Small intestine (tissue), 7 donors: ENCODE data around the gene UBE3B. TPM values are rescaled to one million over a fixed set of nuclear protein-coding genes. Genes with fewer than 3 reads are reported as not detected.

ENCODE experiments used
- DNase-seq, 2 donors: peaks; one replicate each; pipeline versions ENCODE4 v3.0.0 to v3.0.0-alpha.2; 2013
- FAIRE-seq: peaks from 2 replicates; lab custom pipeline; 2012; peaks lifted over from hg19 to GRCh38; lab: Jason Lieb, UNC
- H3K27ac ChIP-seq, 3 donors: one replicate each; pipeline ENCODE4 v1.5.1; 2013; ENCODE audit warnings: low read length in 2 of 3, mild to moderate bottlenecking in 2 of 3, control low read depth in 1 of 3, inconsistent platforms in 1 of 3, low read depth in 1 of 3, moderate library complexity in 1 of 3
- H3K27me3 ChIP-seq, 3 donors: one replicate each; pipeline ENCODE4 v1.6.1; 2013; ENCODE audit warnings: low read length in 3 of 3, inconsistent platforms in 1 of 3; ENCODE audit not compliant: control insufficient read depth in 3 of 3, insufficient read depth in 3 of 3
- H3K36me3 ChIP-seq, 3 donors: one replicate each; pipeline ENCODE4 v1.6.1; 2013; ENCODE audit warnings: low read length in 3 of 3, inconsistent platforms in 1 of 3, low read depth in 1 of 3, mild to moderate bottlenecking in 1 of 3, moderate library complexity in 1 of 3; ENCODE audit not compliant: control insufficient read depth in 3 of 3, insufficient read depth in 2 of 3
- H3K4me1 ChIP-seq, 3 donors: one replicate each; pipeline ENCODE4 v1.6.1; 2013; ENCODE audit warnings: low read length in 2 of 3, inconsistent platforms in 1 of 3, low read depth in 1 of 3, mild to moderate bottlenecking in 1 of 3, moderate library complexity in 1 of 3; ENCODE audit not compliant: control insufficient read depth in 3 of 3, insufficient read depth in 2 of 3
- H3K4me3 ChIP-seq, 3 donors: one replicate each; pipeline ENCODE4 v1.5.1; 2013; ENCODE audit warnings: low read length in 3 of 3, control low read depth in 1 of 3, inconsistent platforms in 1 of 3, low read depth in 1 of 3, mild to moderate bottlenecking in 1 of 3, moderate library complexity in 1 of 3
- H3K9me3 ChIP-seq, 2 donors: one replicate each; pipeline ENCODE4 v1.6.1; 2013; ENCODE audit warnings: low read depth in 1 of 2, low read length in 1 of 2; ENCODE audit not compliant: control insufficient read depth in 2 of 2, insufficient read depth in 1 of 2
- WGBS, 3 donors: extraction: QIAGEN DNeasy Blood & Tissue Kit; methylation state at CpG; one replicate each; pipeline ENCODE4 v1.1.7; 2013; 5-methylcytosine and 5-hydroxymethylcytosine counted together
- polyA plus RNA-seq, 4 donors: library from polyadenylated mRNA; stranded (reverse) in 3 of 4; unstranded in 1 of 4; fragments of 200-250 nt in 3 of 4; fragments of 120-200 nt in 1 of 4; gene quantifications; one replicate each; pipeline versions ENCODE4 v1.2.1 to v1.2.3, GENCODE V29; 2013
- donor health status: healthy with polysubstance abuse.
- donor health status: control.
- donor health status: control.
- donor health status: Bipolar disorder and iron deficiency.
- donor health status: healthy.

Gene UBE3B
- polyA plus RNA-seq, 4 donors, result 13.0 to 33.2 (median 13.3) TPM

- 74 to 87% (median 81%) methylated on average over 3 of the region's 3 CpGs for WGBS, 3 donors
- Histone ChIP-seq H3K9me3 (no peaks in the 10 kb centered on the region), H3K27me3 (no peaks in the 10 kb centered on the region), H3K27ac (no peak overlapping the region), H3K4me1 (peaks cover 0 to 13% (median 4%) of the 10 kb centered on the region in 3 donors), H3K4me3 (no peak overlapping the region), H3K36me3 (peaks cover 3 to 42% (median 11%) of the 10 kb centered on the region in 3 donors)
- no peak for DNase-seq
- FAIRE-seq, result no peak
These were observed 98.2 kb downstream of the UBE3B start for GRCh38 chr12:109575683-109576082.

- no peak for FAIRE-seq
These were observed 99.9 kb downstream of the UBE3B start for GRCh38 chr12:109577311-109577710.

DNA sequence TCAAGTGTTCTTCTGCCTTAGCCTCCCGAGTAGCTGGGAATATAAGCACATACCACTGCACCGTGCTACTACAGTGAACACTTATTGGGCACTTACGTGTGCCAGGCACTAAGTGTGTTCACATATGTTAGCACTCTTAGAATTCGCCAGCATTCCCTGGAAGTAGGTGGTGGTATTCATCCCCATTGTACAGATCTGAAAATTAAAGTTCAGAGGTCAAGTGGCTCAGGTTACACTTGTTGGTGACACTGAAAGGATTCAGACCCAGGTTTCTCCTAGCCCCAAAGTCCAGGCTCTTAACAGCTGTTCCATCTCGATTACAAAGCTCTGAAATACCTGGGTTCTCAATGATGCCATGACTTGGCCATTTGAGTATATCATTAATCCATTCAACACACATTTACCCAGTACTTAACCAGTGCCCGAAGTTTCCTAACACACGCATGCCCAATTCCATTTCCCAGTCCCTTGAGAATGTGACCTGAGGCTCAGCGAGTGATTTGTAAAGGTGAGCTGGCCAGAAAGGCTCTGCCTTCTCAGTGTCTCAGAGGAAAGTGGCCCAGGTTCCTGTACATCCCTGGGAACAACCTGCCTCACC is 101.0 kb downstream of the UBE3B start:
- H3K4me3 ChIP-seq, result no peak overlapping the region
- peaks cover 6 to 52% (median 14%) of the 10 kb centered on the region in 3 donors for H3K36me3 ChIP-seq
- 83 to 89% (median 86%) methylated on average over 8 of the region's 8 CpGs for WGBS, 3 donors
- DNase-seq (no peak), FAIRE-seq (no peak)
- no peak overlapping the region for H3K27ac ChIP-seq
- H3K27me3 ChIP-seq, result no peaks in the 10 kb centered on the region
- H3K4me1 ChIP-seq, result peaks cover 0 to 6% (median 0%) of the 10 kb centered on the region in 3 donors
- no peaks in the 10 kb centered on the region for H3K9me3 ChIP-seq

More at GRCh38 chr12:109577311-109577710, 99.9 kb downstream of the UBE3B start:
- H3K9me3 ChIP-seq, result no peaks in the 10 kb centered on the region
- H3K4me3 ChIP-seq, result no peak overlapping the region
- no peak overlapping the region for H3K27ac ChIP-seq
- peaks cover 3 to 49% (median 14%) of the 10 kb centered on the region in 3 donors for H3K36me3 ChIP-seq
- H3K27me3 ChIP-seq, result no peaks in the 10 kb centered on the region
- no peak for DNase-seq
- 85 to 100% (median 96%) methylated on average over 1 of the region's 1 CpG for WGBS, 3 donors
- peaks cover 0 to 11% (median 4%) of the 10 kb centered on the region in 3 donors for H3K4me1 ChIP-seq

- 85 to 94% (median 90%) methylated on average over 7 of the region's 7 CpGs for WGBS, 3 donors
- H3K36me3 ChIP-seq, result peaks cover 6 to 59% (median 14%) of the 10 kb centered on the region in 3 donors
- DNase-seq (no peak), FAIRE-seq (no peak)
- no peak overlapping the region for H3K27ac ChIP-seq
- no peaks in the 10 kb centered on the region for H3K9me3 ChIP-seq
- no peak overlapping the region for H3K4me3 ChIP-seq
- no peaks in the 10 kb centered on the region for H3K27me3 ChIP-seq
- peaks cover 0 to 2% (median 0%) of the 10 kb centered on the region in 3 donors for H3K4me1 ChIP-seq
These were observed 102.2 kb downstream of the UBE3B start for GRCh38 chr12:109579639-109580038.

GRCh38 chr12:109580272-109580671 is 102.8 kb downstream of the UBE3B start:
- WGBS, 3 donors, result 87 to 88% (median 87%) methylated on average over 8 of the region's 8 CpGs
- H3K36me3 ChIP-seq, result peaks cover 6 to 63% (median 14%) of the 10 kb centered on the region in 3 donors
- no peak overlapping the region for H3K4me3 ChIP-seq
- H3K4me1 ChIP-seq, result no peaks in the 10 kb centered on the region
- H3K27me3 ChIP-seq, result no peaks in the 10 kb centered on the region
- no peaks in the 10 kb centered on the region for H3K9me3 ChIP-seq
- H3K27ac ChIP-seq, result no peak overlapping the region
- FAIRE-seq (no peak), DNase-seq (no peak)

DNA sequence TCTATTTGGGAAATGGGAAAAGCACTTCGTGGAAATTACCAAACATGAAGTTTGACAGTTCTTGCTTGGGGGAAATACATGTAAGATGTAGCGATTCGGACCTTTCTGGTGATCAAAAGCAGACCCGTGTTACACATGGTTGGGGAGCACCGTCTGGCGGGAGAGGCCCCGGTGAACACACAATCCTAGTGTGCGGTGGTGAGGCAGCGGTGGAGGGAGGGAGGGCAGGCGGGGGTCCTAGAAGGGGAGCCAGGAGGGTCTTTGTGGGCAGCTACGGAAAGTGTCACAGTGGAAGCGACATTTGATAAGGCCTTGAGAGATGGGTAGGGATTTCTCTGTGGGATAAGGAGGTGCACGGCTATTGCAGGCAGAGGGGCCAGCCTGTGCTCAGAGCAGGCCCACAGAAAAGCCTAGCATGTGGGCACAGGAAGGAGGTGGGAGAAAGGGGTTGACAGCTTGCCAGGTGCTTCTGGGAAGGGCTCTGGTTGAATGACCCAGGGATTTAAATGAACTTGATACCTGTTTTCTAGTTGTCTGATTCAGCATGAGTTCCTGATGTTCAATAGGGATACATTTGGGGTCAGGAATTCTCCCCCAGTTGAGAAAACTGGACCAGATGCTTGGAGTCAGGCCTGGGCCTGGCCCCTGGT is 103.4 kb downstream of the UBE3B start:
- Histone ChIP-seq H3K4me3 (no peak overlapping the region), H3K9me3 (no peaks in the 10 kb centered on the region), H3K36me3 (peaks cover 6 to 63% (median 14%) of the 10 kb centered on the region in 3 donors), H3K27me3 (no peaks in the 10 kb centered on the region), H3K4me1 (no peaks in the 10 kb centered on the region), H3K27ac (no peak overlapping the region)
- DNase-seq, result no peak
- no peak for FAIRE-seq
- WGBS, 3 donors, result 93 to 94% (median 94%) methylated on average over 13 of the region's 13 CpGs

GRCh38 chr12:109581334-109581691 is 103.9 kb downstream of the UBE3B start:
- H3K27me3 ChIP-seq, result no peaks in the 10 kb centered on the region
- H3K27ac ChIP-seq, result no peak overlapping the region
- FAIRE-seq (no peak), DNase-seq (no peak)
- 87 to 97% (median 94%) methylated on average over 18 of the region's 18 CpGs for WGBS, 3 donors
- H3K9me3 ChIP-seq, result no peaks in the 10 kb centered on the region
- no peak overlapping the region for H3K4me3 ChIP-seq
- H3K4me1 ChIP-seq, result peaks cover 0 to 3% (median 0%) of the 10 kb centered on the region in 3 donors
- peaks cover 6 to 62% (median 14%) of the 10 kb centered on the region in 3 donors for H3K36me3 ChIP-seq

DNA sequence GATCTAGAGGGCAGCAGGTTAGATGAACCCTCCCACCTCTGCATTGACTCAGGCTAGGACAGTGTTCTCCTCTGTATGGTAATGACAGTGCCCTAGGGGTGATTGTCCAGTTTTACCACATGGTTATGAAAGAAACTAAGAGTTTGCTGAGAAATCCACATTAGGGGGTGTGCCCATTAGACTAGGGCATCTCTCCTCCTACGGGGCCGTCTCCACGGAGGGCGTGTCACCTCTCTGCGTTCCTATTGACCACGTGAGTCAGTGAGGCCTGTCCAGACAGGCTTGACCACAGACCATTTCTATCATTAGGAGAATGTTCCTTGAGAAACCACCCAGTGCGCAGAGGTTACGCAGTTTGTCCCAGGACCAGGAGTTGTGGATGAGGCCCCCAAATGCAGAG is 104.4 kb downstream of the UBE3B start:
- FAIRE-seq (no peak), DNase-seq (no peak)
- H3K4me3 ChIP-seq, result no peak overlapping the region
- H3K36me3 ChIP-seq, result peaks cover 6 to 66% (median 16%) of the 10 kb centered on the region in 3 donors
- WGBS, 3 donors, result 85 to 92% (median 89%) methylated on average over 8 of the region's 8 CpGs
- no peaks in the 10 kb centered on the region for H3K9me3 ChIP-seq
- H3K27ac ChIP-seq, result no peak overlapping the region
- H3K4me1 ChIP-seq, result peaks cover 0 to 9% (median 0%) of the 10 kb centered on the region in 3 donors
- H3K27me3 ChIP-seq, result no peaks in the 10 kb centered on the region
